HCT116 (cell line): ENCODE results near the gene HIVEP2. TPM values are rescaled to one million over a fixed set of nuclear protein-coding genes. Genes with fewer than 3 reads are reported as not detected.

Source experiments
- ATAC-seq: fragments of 200-7000 bp; cut with Tn5 transposase; 2 replicates; pipeline ENCODE4 v1.9.1; 2020; ENCODE audit warnings: mild to moderate bottlenecking, moderate library complexity
- BruUV-seq: library from RNA; stranded (reverse); fragments of 400-500 nt; replicated peaks from 2 replicates; lab custom pipeline; 2021; lab: Mats Ljungman, UMichigan
- CTCF ChIA-PET: fragments of 300-600 bp; sonication (Branson Sonifier 250); formaldehyde crosslinking; loops from one replicate; lab custom pipeline; 2021; ENCODE audit warnings: antibody characterized with exemption; lab: Charles Lee
- POLR2A ChIA-PET: fragments of 300-600, 350-600 bp; sonication (Branson Sonifier 250); formaldehyde crosslinking; loops from one replicate; lab custom pipeline; 2021; ENCODE audit warnings: antibody characterized with exemption; lab: Charles Lee
- RAD21 ChIA-PET, 2 experiments: fragments of 300-600 bp; sonication (Branson Sonifier 250); formaldehyde crosslinking; loops; one replicate each; lab custom pipeline; 2023; ENCODE audit warnings: low total read pairs in 2 of 2; ENCODE audit not compliant: uncharacterized antibody in 2 of 2, unreplicated experiment in 2 of 2, low non-redundant PET in 1 of 2; lab: Charles Lee
- DNase-seq: peaks from one replicate; pipeline ENCODE4 v3.0.0-alpha.2; 2010; ENCODE audit warnings: low read depth, low spot score
- H2AFZ ChIP-seq: fragments of 200-600 bp; shearing (Covaris generic), sonication (generic); 2 replicates; pipeline ENCODE4 v1.6.1; 2017; ENCODE audit warnings: low read depth, mixed run types, mixed read lengths, antibody characterized with exemption, low read length; ENCODE audit not compliant: poor library complexity, severe bottlenecking
- H3K27ac ChIP-seq: 2 replicates; pipeline ENCODE4 v1.5.1; 2012; ENCODE audit warnings: low read depth, low read length
- H3K27me3 ChIP-seq: fragments of 200-600 bp; sonication (generic); 2 replicates; pipeline ENCODE4 v1.6.1; 2016; ENCODE audit warnings: mixed run types, low read length, mixed read lengths; ENCODE audit not compliant: insufficient read depth
- H3K36me3 ChIP-seq, 2 experiments: fragments of 200-500 bp in 1 of 2; fragments of 200-600 bp in 1 of 2; sonication (Bioruptor generic) in 1 of 2; sonication (generic) in 1 of 2; 2 replicates each; pipeline versions ENCODE4 v1.5.1 to v1.6.1; 2014 to 2016; ENCODE audit warnings: low read length in 2 of 2, inconsistent platforms in 1 of 2, mixed read lengths in 1 of 2, mixed run types in 1 of 2; ENCODE audit not compliant: insufficient read depth in 2 of 2, control insufficient read depth in 1 of 2
- H3K4me1 ChIP-seq, 2 experiments: fragments of 200-600 bp in 1 of 2; sonication (generic) in 1 of 2; 2 replicates each; pipeline versions ENCODE4 v1.5.1 to v1.6.1; 2012 to 2017; ENCODE audit warnings: low read length in 2 of 2, inconsistent platforms in 1 of 2, mild to moderate bottlenecking in 1 of 2, mixed read lengths in 1 of 2, mixed run types in 1 of 2, moderate library complexity in 1 of 2; ENCODE audit not compliant: insufficient read depth in 2 of 2, control insufficient read depth in 1 of 2
- H3K4me2 ChIP-seq: fragments of 200-600 bp; sonication (generic); 2 replicates; pipeline ENCODE4 v1.6.1; 2017; ENCODE audit warnings: mixed run types, low read length, mixed read lengths
- H3K4me3 ChIP-seq, 2 experiments: fragments of 200-600 bp in 1 of 2; sonication (generic) in 1 of 2; replicated peaks in 1 of 2; 2 replicates each; pipeline ENCODE4 v1.5.1; 2011 to 2016; ENCODE audit warnings: low read length in 2 of 2, control low read depth in 1 of 2, low read depth in 1 of 2, mild to moderate bottlenecking in 1 of 2, mixed read lengths in 1 of 2, mixed run types in 1 of 2
- H3K79me2 ChIP-seq: fragments of 200-600 bp; sonication (generic); 2 replicates; pipeline ENCODE4 v1.6.1; 2017; ENCODE audit warnings: mild to moderate bottlenecking, mixed run types, low read length, moderate library complexity, mixed read lengths; ENCODE audit not compliant: insufficient read depth
- H3K9ac ChIP-seq: fragments of 200-600 bp; sonication (generic); 2 replicates; pipeline ENCODE4 v1.6.1; 2016; ENCODE audit warnings: low read length, mixed read lengths
- H3K9me2 ChIP-seq: fragments of 200-600 bp; sonication (generic), shearing (Covaris generic); 2 replicates; pipeline ENCODE4 v1.6.1; 2017; ENCODE audit warnings: mixed run types, mild to moderate bottlenecking, moderate library complexity; ENCODE audit not compliant: insufficient read depth
- H3K9me3 ChIP-seq, 2 experiments: fragments of 200-500 bp in 1 of 2; fragments of 200-600 bp in 1 of 2; sonication (Bioruptor generic) in 1 of 2; sonication (generic) in 1 of 2; 2 replicates each; pipeline ENCODE4 v1.6.1; 2014 to 2017; ENCODE audit warnings: low read length in 2 of 2, mixed read lengths in 2 of 2, inconsistent platforms in 1 of 2, low read depth in 1 of 2, mild to moderate bottlenecking in 1 of 2, mixed run types in 1 of 2, moderate library complexity in 1 of 2; ENCODE audit not compliant: control insufficient read depth in 1 of 2, insufficient read depth in 1 of 2
- H4K20me1 ChIP-seq: fragments of 200-600 bp; sonication (generic), shearing (Covaris generic); 2 replicates; pipeline ENCODE4 v1.6.1; 2017; ENCODE audit warnings: mixed run types, mild to moderate bottlenecking, moderate library complexity; ENCODE audit not compliant: insufficient read depth
- CBX3 ChIP-seq: IDR thresholded peaks from 2 replicates; pipeline ENCODE4 v1.6.1; 2012; ENCODE audit warnings: low read depth
- CEBPB ChIP-seq: IDR thresholded peaks from 2 replicates; pipeline ENCODE4 v1.6.1; 2012; ENCODE audit warnings: low read depth
- EGR1 ChIP-seq: IDR thresholded peaks from 2 replicates; pipeline ENCODE4 v1.6.1; 2012; ENCODE audit warnings: low read depth
- ELF1 ChIP-seq: IDR thresholded peaks from 2 replicates; pipeline ENCODE4 v1.6.1; 2012; ENCODE audit warnings: low read depth, borderline replicate concordance
- EZH2 ChIP-seq: fragments of 200-600 bp; sonication (generic); IDR thresholded peaks from 2 replicates; pipeline ENCODE4 v1.6.1; 2017; ENCODE audit warnings: antibody characterized with exemption, mixed run types
- EZH2phosphoT487 ChIP-seq: fragments of 200-600 bp; IDR thresholded peaks from 2 replicates; pipeline ENCODE4 v1.6.1; 2018; ENCODE audit warnings: antibody characterized with exemption, borderline replicate concordance
- FOSL1 ChIP-seq: IDR thresholded peaks from 2 replicates; pipeline ENCODE4 v1.6.1; 2012; ENCODE audit warnings: low read depth
- MAX ChIP-seq: IDR thresholded peaks from 2 replicates; pipeline ENCODE4 v1.6.1; 2012
- POLR2A ChIP-seq: IDR thresholded peaks from 2 replicates; pipeline ENCODE4 v1.7.0; 2011; ENCODE audit warnings: borderline replicate concordance; ENCODE audit not compliant: insufficient read depth, insufficient read length; ENCODE audit errors: extremely low read depth
- RAD21 ChIP-seq: IDR thresholded peaks from 2 replicates; pipeline ENCODE4 v1.6.1; 2012; ENCODE audit warnings: low read depth, mild to moderate bottlenecking
- REST ChIP-seq: IDR thresholded peaks from 2 replicates; pipeline ENCODE4 v1.6.1; 2012; ENCODE audit warnings: low read depth
- SRF ChIP-seq: IDR thresholded peaks from 2 replicates; pipeline ENCODE4 v1.6.1; 2012; ENCODE audit warnings: low read depth
- TCF7L2 ChIP-seq: IDR thresholded peaks from 2 replicates; pipeline ENCODE4 v1.7.0; 2011; ENCODE audit warnings: borderline replicate concordance, inconsistent platforms; ENCODE audit not compliant: insufficient read depth, insufficient read length; ENCODE audit errors: extremely low read depth
- YY1 ChIP-seq: IDR thresholded peaks from 2 replicates; pipeline ENCODE4 v1.6.1; 2011; ENCODE audit warnings: low read length, low read depth, moderate library complexity, mild to moderate bottlenecking; ENCODE audit not compliant: insufficient replicate concordance; ENCODE audit errors: extremely low read depth
- ZFX ChIP-seq: fragments of 450-650 bp; IDR thresholded peaks from 2 replicates; pipeline ENCODE4 v1.6.1; 2017
- intact Hi-C: fragments of 100-400 bp; cut with micrococcal nuclease; formaldehyde crosslinking; loops from 2 replicates; pipeline ENCODE4 v1.10.0; 2022
- total RNA-seq: library from RNA; stranded (reverse); gene quantifications from one replicate; pipeline ENCODE4 v1.2.1, GENCODE V29; 2021; ENCODE audit not compliant: unreplicated experiment

Gene HIVEP2
- total RNA-seq, 1 experiment from 2014 or later, result 8.1 TPM

DNA sequence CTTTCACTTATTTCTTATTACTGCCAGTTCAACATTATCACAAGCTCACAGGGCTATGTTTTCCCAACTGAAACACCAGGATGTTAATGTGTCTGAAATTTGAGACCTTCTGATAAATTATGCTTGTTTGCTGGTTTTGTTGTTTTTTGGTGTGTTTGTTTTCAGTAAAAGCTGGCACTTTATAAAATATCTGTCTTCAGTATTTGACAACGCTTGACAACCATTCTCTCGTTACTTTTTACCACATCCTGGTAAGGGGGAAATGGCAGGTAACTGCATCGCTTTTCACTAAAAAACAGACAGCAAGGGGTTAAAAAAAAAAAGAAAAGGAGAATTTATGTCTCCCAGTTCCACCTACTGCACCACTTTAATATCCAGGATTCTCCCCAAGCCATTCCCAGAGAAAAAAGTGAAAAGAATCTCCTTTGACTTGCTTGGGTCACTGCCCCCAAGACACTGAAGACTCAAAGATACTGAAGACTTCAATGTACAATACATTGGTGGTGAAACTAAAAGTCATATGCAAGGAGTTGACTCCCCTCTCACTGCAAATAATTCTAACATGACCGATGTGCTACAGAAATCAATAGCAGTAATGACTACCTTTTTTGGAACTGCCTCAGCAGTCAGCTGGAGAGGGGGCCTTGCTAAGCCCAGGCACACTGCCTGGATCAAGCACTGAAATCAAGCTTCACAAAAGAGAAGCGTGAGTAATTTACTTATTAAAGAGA, 88.9 kb downstream of the HIVEP2 start:
- RAD21 ChIA-PET, result no interaction called here
- H3K27me3 ChIP-seq, result no peaks in the 10 kb centered on the region

More for the DNA sequence above, 88.9 kb downstream of the HIVEP2 start:
- ChIA-PET POLR2A (no interaction called here), CTCF (no interaction called here)
- H4K20me1 ChIP-seq, result no peaks in the 10 kb centered on the region
- no peaks in the 10 kb centered on the region for H3K36me3 ChIP-seq
- no peak for DNase-seq
- no peaks in the 10 kb centered on the region for H3K9me3 ChIP-seq
- no peak overlapping the region for H3K4me3 ChIP-seq
- no peaks in the 10 kb centered on the region for H3K79me2 ChIP-seq
- no peak overlapping the region for H3K9ac ChIP-seq
- peaks cover 0 to 19% of the 10 kb centered on the region in 2 experiments; a peak in 1 of 4 replicates for H3K4me1 ChIP-seq
- H3K4me2 ChIP-seq, result no peak overlapping the region
- no peaks in the 10 kb centered on the region for H3K9me2 ChIP-seq
- no peak overlapping the region for H3K27ac ChIP-seq
- no peak for ATAC-seq
- TF ChIP-seq ZFX (no peak), EZH2phosphoT487 (no peak), EZH2 (no peak), EGR1 (no peak), CEBPB (no peak), MAX (no peak), POLR2A (no peak), TCF7L2 (no peak), ELF1 (no peak), REST (no peak), CBX3 (no peak), YY1 (no peak), RAD21 (no peak), FOSL1 (no peak), SRF (no peak)
- no TSS peak for BruUV-seq
- no peak overlapping the region for H2AFZ ChIP-seq
- intact Hi-C loops, result no loop called here
